ENCODE data around the gene HDAC10.

Gene HDAC10

GRCh38 chr22:50251477-50252081 is 514 bp upstream of the HDAC10 start:
- TF ChIP-seq TAF1 (IDR thresholded peaks at IDR 0.05; ENCODE audit: borderline replicate concordance, insufficient read depth, low read length) (no peak), REST (IDR thresholded peaks at IDR 0.05; ENCODE audit: insufficient read depth in 1 of 2, low read depth in 2 of 2, low read length in 2 of 2) (no peak), POLR2AphosphoS5 (IDR thresholded peaks at IDR 0.05; ENCODE audit: low read depth, low read length) (no peak; the same call in 1 of the 2 replicates), FOXP2 (optimal IDR thresholded peaks at IDR 0.05; ENCODE audit: borderline replicate concordance, extremely low read depth, extremely low read length, insufficient read depth) (no peak), SIN3A (IDR thresholded peaks at IDR 0.05; ENCODE audit: borderline replicate concordance, insufficient read depth, low read length) (no peak)

- TF ChIP-seq REST (IDR thresholded peaks at IDR 0.05; ENCODE audit: insufficient read depth in 1 of 2, low read depth in 2 of 2, low read length in 2 of 2): no peak
- TF ChIP-seq SIN3A (IDR thresholded peaks at IDR 0.05; ENCODE audit: borderline replicate concordance, insufficient read depth, low read length): no peak
- TF ChIP-seq POLR2AphosphoS5 (IDR thresholded peaks at IDR 0.05; ENCODE audit: low read depth, low read length): no peak
- no peak for TF ChIP-seq FOXP2 (optimal IDR thresholded peaks at IDR 0.05; ENCODE audit: borderline replicate concordance, extremely low read depth, extremely low read length, insufficient read depth)
- no peak for TF ChIP-seq TAF1 (IDR thresholded peaks at IDR 0.05; ENCODE audit: borderline replicate concordance, insufficient read depth, low read length)
Measured at GRCh38 chr22:50250249-50250554, 863 bp downstream of the HDAC10 start.

GRCh38 chr22:50249341-50250248 is 1.5 kb downstream of the HDAC10 start:
- TF ChIP-seq TAF1 (IDR thresholded peaks at IDR 0.05; ENCODE audit: borderline replicate concordance, insufficient read depth, low read length): no peak
- no peak for TF ChIP-seq FOXP2 (optimal IDR thresholded peaks at IDR 0.05; ENCODE audit: borderline replicate concordance, extremely low read depth, extremely low read length, insufficient read depth)
- TF ChIP-seq POLR2AphosphoS5 (IDR thresholded peaks at IDR 0.05; ENCODE audit: low read depth, low read length): no peak

GRCh38 chr22:50248196-50249081 is 2.6 kb downstream of the HDAC10 start:
- TF ChIP-seq POLR2AphosphoS5 (IDR thresholded peaks at IDR 0.05; ENCODE audit: low read depth, low read length) (no peak), TAF1 (IDR thresholded peaks at IDR 0.05; ENCODE audit: borderline replicate concordance, insufficient read depth, low read length) (no peak), FOXP2 (optimal IDR thresholded peaks at IDR 0.05; ENCODE audit: borderline replicate concordance, extremely low read depth, extremely low read length, insufficient read depth) (no peak), REST (IDR thresholded peaks at IDR 0.05; ENCODE audit: insufficient read depth in 1 of 2, low read depth in 2 of 2, low read length in 2 of 2) (no peak), SIN3A (IDR thresholded peaks at IDR 0.05; ENCODE audit: borderline replicate concordance, insufficient read depth, low read length) (no peak)

- TF ChIP-seq SIN3A (IDR thresholded peaks at IDR 0.05; ENCODE audit: borderline replicate concordance, insufficient read depth, low read length) (no peak), POLR2AphosphoS5 (IDR thresholded peaks at IDR 0.05; ENCODE audit: low read depth, low read length) (no peak), FOXP2 (optimal IDR thresholded peaks at IDR 0.05; ENCODE audit: borderline replicate concordance, extremely low read depth, extremely low read length, insufficient read depth) (no peak), REST (IDR thresholded peaks at IDR 0.05; ENCODE audit: insufficient read depth in 1 of 2, low read depth in 2 of 2, low read length in 2 of 2) (no peak), TAF1 (IDR thresholded peaks at IDR 0.05; ENCODE audit: borderline replicate concordance, insufficient read depth, low read length) (no peak)
Measured at GRCh38 chr22:50247748-50248147, 3.3 kb downstream of the HDAC10 start.
